Stimulated activated naive CD4-positive, alpha-beta T cell treated with Interleukin-2 at 50 U/mL for 16 hours (primary cell): ENCODE results near the gene CSTF2.

Experiments
- DNase-seq: peaks from one replicate; lab custom pipeline; 2025; lab: John Stamatoyannopoulos, UW

The CSTF2 gene

DNA sequence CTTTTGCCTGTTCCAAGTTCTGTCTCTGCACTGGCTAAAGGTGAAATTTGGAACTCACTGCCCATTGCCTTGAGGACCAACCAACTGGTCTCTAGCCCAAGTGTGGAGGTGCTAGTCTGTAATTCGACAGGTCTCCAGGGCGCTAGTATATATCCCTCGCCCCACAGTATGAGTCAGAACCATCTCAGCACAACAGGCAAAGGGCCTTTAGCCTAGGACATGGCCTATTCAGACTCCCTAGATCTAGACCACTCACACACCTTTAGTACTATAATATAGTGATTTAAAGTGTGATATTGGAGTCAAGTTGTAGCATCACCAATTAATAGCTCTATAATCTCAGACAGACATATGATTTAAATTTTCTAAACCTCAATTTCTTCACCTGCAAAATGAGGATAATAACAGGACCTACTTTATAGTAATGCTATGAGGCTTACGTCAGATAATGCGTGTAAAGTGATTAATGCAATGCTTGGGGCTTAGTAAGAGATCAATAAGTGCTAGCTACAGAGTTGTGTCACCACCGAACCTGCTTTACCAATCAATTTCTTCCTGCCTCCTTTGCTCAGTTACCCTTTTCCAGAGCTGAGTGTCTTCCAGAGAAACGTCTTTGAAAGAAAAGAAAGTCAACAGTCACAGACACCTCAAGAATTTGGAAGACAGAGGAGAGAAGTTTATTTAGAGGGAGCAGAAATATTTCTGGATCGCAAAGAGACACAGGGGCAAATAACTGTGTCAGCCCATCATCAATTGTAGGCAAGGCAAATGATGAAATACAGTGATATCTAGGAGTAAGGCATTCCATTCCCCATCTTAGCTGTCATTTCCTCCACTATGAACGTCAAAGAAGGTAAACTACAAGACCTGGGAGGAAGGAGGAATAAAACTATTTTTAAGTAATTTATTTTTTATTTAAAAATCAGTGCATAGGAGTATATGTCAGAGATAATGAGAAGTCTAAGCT is 51.7 kb downstream of the CSTF2 start:
- DNase-seq = no peak

DNA sequence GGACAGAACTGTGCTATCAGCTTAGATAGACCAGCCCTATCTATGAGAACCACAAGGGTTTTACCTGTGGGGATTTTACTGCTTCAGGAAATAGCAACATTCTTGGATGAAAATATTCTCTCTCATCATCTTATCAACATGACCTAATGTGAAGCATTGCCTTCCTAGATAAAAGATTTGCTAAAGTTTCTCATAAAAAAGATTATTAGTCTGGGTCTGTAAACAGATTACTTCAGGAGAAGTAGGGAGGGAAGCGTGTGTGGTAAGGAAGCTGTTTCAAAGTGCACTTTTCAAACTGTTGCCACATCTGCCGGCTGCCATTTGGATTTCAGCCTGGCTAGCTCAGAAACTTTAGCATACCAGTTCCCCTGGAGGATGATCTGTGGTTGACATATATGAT is 54.1 kb downstream of the CSTF2 start, which contains the start of gene NOX1:
Gene NOX1, minus strand, starts transcription at position 35 of the 400 bp plus-strand sequence. CDS start 220 bp downstream, outside the sequence.
- DNase-seq = no peak

DNA sequence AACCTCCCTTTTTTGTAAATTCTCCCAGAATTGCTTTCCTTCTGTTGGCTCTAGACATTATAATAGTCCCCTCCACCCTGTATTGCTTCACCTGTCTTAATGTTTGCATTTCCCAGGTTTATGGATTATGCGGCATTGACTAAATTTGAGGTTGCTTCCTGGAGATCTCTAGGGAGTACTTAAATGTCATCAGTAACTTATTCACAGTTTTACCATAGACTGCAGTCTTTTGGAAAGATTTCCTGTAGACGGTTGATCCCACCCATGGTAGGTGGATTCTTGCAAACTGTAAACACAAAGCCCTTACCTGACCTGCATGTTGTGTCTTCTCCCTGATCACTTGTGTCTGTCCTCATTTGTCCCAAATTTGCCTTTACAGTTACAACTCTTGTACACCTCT is 60.2 kb downstream of the CSTF2 start:
- no peak for DNase-seq

GRCh38 chrX:100883654-100884053 is 63.5 kb downstream of the CSTF2 start:
- no peak for DNase-seq
